Bronchial epithelial cell (primary cell): Measurements from ENCODE around the gene RPRD2. TPM values are rescaled to one million over a fixed set of nuclear protein-coding genes. Genes with fewer than 3 reads are reported as not detected.

Source experiments
- DNase-seq: peaks from one replicate; pipeline ENCODE4 v3.0.0-alpha.2; 2010; ENCODE audit warnings: low read depth
- FAIRE-seq: peaks from 2 replicates; lab custom pipeline; 2011; peaks lifted over from hg19 to GRCh38; lab: Jason Lieb, UNC
- H3K27me3 ChIP-seq: 2 replicates; pipeline ENCODE4 v1.5.1; 2011; ENCODE audit warnings: low read length; ENCODE audit not compliant: control insufficient read depth, insufficient read depth
- H3K36me3 ChIP-seq: 2 replicates; pipeline ENCODE4 v1.5.1; 2011; ENCODE audit warnings: low read length; ENCODE audit not compliant: control insufficient read depth, insufficient read depth
- H3K4me3 ChIP-seq: 2 replicates; pipeline ENCODE4 v1.5.1; 2011; ENCODE audit warnings: mild to moderate bottlenecking, low read depth, low read length, control low read depth
- CTCF ChIP-seq: IDR thresholded peaks from 2 replicates; pipeline ENCODE4 v1.5.1; 2011; ENCODE audit warnings: mild to moderate bottlenecking, moderate library complexity, low read length, control low read depth, inconsistent platforms; ENCODE audit not compliant: insufficient read depth, severe bottlenecking
- total RNA-seq: library from RNA; depleted of rRNA; stranded (reverse); fragments of >200 nt; gene quantifications from 2 replicates; pipeline ENCODE4 v1.2.1, GENCODE V29; 2014

Gene RPRD2
- total RNA-seq, 1 donor from 2014 or later: 4.5 TPM

- Histone ChIP-seq H3K4me3 (no peak overlapping the region), H3K36me3 (no peaks in the 10 kb centered on the region), H3K27me3 (no peaks in the 10 kb centered on the region)
- TF ChIP-seq CTCF: no peak
- FAIRE-seq: no peak
- no peak for DNase-seq
These were observed 43.4 kb downstream of the RPRD2 start for GRCh38 chr1:150407330-150407729.

- no peaks in the 10 kb centered on the region for H3K36me3 ChIP-seq
- DNase-seq (no peak), FAIRE-seq (no peak)
- H3K4me3 ChIP-seq: no peak overlapping the region
- no peaks in the 10 kb centered on the region for H3K27me3 ChIP-seq
- TF ChIP-seq CTCF: no peak
These were observed 44.9 kb downstream of the RPRD2 start for GRCh38 chr1:150408800-150409199.

GRCh38 chr1:150409504-150410362, 45.8 kb downstream of the RPRD2 start:
- no peak overlapping the region for H3K4me3 ChIP-seq
- TF ChIP-seq CTCF: no peak
- H3K27me3 ChIP-seq: no peaks in the 10 kb centered on the region
- no peak for DNase-seq
- no peaks in the 10 kb centered on the region for H3K36me3 ChIP-seq
- FAIRE-seq: no peak

GRCh38 chr1:150410582-150411101, 46.7 kb downstream of the RPRD2 start:
- DNase-seq: no peak
- TF ChIP-seq CTCF: no peak
- no peaks in the 10 kb centered on the region for H3K27me3 ChIP-seq
- FAIRE-seq: no peak
- no peak overlapping the region for H3K4me3 ChIP-seq
- H3K36me3 ChIP-seq: no peaks in the 10 kb centered on the region

GRCh38 chr1:150414592-150414991, 50.6 kb downstream of the RPRD2 start:
- Histone ChIP-seq H3K27me3 (no peaks in the 10 kb centered on the region), H3K4me3 (no peak overlapping the region), H3K36me3 (no peaks in the 10 kb centered on the region)
- TF ChIP-seq CTCF: no peak
- FAIRE-seq: no peak
- no peak for DNase-seq

- Histone ChIP-seq H3K4me3 (no peak overlapping the region), H3K27me3 (no peaks in the 10 kb centered on the region), H3K36me3 (no peaks in the 10 kb centered on the region)
- no peak for FAIRE-seq
- no peak for DNase-seq
- no peak for TF ChIP-seq CTCF
These were observed 51.9 kb downstream of the RPRD2 start for GRCh38 chr1:150415800-150416199.
